Activated CD8-positive, alpha-beta memory T cell treated with anti-CD3 and anti-CD28 coated beads, Interleukin-2, amount 50 U/mL, for 24 hours (primary cell): ENCODE data around the gene MAGI3.
"Not testable (repeated sequence)": the region's sequence is repeated elsewhere in the genome, so short reads cannot be mapped to it uniquely, and the experiment has no call there.

Source experiments
- DNase-seq: peaks from one replicate; pipeline ENCODE4 v3.0.0-alpha.2; 2020; ENCODE audit errors: extremely low read depth

MAGI3 gene

DNA sequence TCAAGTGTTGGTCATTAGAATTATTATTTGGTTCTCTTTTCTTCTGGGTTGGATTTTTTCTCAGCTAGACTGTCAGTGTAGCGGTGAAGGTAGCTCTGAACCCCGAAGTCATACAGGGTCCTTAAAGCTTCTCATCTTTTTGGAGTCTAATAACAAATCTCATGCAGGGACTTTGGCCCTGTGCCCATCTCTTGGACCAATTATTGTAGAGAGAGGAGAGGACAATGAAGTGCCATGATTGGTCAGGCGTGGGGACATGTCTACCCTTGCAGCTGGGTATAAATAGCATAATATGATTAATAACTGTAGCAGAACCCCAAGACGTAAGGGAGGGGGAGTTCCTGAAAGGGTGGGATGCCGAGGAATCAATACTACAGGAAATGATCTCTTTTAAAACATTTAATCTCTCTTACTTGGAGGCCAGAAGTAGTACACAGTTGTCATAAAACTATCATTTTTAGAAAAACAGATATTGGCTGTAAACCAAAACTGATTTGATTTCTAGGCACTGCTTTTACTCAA lies 8.8 kb downstream of the MAGI3 start:
- DNase-seq: no peak

DNA sequence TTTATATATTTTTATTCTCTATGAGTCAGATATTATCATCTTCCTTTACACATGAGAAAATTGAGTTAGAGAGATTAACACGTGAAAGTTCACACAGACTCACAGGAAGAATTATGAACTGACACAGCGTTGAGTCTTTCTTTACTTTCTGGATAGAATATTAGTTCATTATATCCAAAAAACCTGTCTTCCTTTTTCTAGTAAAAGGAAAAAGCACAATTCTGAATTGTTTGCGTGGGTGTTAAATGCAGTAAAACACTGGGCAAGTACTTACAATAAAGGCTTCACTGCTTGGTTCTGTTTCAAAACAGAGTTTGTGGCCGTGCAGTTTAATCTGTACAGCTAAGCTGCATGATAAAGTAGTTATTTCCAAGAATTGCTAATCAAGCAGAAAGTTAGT lies 10.8 kb downstream of the MAGI3 start:
- DNase-seq: no peak

DNA sequence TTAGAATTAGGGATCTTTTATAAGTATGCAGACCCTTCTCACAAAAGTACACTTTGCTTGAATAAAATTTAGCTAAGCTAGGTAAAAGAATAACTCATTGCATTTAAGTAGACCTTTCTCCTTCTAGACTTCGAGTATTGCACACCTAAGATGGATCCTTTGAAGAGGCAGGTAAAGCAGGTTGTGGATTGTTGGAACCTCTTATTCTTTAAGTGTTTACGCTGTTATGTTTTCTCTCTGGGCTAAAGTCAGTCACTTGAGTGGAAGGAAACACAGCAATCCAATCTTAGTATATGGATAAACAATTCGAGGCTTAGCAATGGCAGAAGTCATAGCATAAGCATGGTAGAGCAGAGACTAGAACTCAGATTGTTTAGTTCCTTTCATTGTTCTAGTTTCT lies 11.4 kb downstream of the MAGI3 start:
- DNase-seq: no peak

DNA sequence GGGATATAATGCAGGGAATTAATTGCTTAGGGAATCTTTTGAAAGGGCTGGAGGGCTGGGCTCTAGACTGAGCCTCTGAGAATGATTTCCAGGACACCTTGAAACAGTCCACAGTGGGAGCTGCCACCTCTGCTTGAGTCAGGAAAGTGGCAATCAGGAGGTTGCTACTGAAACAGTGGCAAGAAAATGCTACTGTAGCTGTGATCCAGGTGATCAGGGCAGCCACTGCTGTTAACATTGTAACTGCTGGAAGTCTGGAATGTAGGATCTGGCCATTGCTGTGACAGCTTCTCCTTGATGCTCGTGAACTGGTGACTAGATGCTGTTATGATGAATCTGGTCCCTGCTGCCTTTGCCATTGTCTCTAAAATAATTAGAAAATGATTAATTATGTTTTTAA lies 12.8 kb downstream of the MAGI3 start:
- DNase-seq: no peak

DNA sequence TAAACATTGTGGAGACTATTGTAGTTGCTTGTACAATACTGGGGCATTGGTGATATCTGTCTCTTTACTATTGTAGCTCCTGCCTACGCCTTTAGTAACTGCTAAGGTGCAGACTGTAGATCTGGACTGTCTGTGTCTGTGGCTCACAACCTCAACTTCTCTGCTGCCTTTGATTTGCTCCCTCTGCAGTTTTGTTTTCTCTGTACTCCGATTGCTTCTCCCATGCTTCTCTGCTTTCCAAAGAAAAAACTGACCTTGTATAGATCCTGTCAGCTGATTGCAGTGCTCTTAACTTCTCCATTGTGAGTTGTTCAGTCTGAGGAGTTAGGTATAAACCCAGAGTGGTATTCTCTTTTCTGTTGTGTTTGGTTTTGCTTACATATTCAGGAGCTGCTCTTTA lies 15.3 kb downstream of the MAGI3 start:
- no peak for DNase-seq

DNA sequence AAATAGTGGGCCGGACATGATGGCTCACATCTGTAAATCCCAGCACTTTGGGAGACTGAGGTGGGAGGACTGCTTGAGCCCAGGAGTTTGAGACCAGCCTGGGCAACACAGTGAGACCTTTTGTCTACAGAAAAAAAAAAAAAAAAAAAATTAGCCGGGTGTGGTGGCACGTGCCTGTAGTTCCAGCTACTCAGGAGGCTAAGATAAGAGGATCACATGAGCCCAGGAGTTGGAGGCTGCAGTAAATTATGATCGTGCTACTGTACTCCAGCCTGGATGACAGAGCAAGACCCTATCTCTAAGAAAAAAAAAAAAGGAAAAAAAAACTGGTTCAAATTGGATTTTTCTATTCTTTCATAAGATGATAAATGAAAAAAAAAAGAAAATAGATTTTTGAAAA lies 15.8 kb downstream of the MAGI3 start:
- not testable (repeated sequence) for DNase-seq

DNA sequence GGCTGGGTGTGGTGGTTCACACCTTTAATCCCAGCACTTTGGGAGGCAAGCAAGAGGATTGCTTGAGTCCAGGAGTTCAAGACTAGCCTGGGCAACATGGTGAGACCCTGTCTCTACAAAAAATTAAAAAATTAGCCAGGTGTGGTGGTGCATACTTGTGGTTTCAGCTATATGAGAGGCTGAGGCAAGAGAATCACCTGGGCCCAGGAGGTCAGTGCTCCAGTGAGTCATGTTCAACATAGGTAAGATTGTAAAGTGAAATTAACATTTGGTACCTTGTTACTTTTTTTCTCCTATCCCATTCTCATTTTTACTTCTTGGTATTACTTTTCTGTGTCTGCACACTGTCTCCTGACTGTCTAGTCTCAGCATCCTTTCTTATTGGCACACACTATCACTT lies 19.0 kb downstream of the MAGI3 start:
- no peak for DNase-seq

DNA sequence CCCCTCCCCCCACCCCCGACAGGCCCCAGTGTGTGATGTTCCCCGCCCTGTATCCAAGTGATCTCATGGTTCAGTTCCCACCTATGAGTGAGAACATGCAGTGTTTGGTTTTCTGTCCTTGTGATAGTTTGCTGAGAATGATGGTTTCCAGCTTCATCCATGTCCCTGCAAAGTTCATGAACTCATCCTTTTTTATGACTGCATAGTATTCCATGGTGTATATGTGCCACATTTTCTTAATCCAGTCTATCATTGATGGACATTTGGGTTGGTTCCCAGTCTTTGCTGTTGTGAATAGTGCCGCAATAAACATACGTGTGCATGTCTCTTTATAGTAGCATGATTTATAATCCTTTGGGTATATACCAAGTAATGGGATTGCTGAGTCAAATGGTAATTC lies 21.7 kb downstream of the MAGI3 start:
- DNase-seq: not testable (repeated sequence)

DNA sequence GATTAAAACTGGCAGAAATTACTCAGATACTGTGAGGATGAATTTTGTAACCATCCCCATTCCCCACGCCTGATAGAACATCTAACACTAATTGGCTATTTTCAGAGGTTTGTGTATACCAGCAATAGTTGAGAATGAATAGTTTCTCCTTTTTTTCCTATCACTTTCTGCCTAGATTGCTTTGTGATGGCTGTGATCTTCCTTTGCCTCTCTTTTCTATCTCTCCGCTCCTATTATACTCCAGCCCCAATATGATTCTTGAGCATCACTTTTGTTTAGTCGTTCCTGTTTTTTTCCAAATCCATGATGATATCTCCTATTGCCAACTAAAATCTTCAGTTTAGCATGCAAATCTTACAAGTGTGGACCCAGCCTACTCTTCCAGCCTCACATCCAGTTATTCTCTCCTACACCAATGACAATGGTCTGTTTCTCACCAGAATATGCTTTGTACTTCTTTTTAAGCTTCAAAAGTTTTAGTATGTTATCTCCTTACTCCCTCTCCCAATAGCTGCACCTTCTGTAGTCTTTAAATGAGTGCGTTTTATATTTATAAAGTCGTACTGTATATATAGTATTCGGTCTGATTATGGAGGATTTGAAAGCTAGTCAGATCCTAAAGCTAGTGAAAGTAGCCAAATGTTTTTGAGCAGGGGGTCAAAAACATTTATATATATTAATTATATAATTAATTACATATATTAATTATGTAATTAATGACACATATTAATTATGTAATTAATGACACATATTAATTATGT lies 25.2 kb downstream of the MAGI3 start:
- DNase-seq: no peak

DNA sequence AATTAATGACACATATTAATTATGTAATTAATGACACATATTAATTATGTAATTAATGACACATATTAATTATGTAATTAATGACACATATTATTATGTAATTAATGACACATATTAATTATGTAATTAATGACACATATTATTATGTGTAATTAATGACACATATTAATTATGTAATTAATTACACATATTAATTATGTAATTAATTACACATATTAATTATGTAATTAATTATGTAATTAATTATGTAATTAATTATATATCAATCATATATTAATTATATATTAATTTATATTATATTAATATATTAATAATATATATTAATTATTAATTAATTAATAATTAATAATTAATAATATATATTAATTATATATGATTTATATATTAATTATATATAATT lies 25.8 kb downstream of the MAGI3 start:
- not testable (repeated sequence) for DNase-seq

DNA sequence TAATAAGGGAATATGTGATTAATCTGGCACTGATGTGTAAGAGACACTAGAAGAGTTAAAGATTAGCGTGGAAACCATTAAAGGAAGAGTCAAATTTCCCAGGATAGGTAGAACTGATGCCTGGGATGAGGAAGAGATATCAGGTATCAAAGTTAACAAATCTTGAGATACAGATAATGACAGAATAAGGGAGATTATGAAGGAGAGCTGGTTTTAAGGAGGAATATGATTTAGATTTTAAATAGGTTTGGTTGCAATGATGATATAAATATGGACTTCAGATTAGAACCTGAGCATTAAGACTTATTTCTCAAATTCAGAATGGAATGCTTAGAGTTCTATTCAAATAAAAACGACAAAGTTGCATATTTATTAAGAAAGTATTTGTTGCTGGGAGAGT lies 26.2 kb downstream of the MAGI3 start:
- no peak for DNase-seq

DNA sequence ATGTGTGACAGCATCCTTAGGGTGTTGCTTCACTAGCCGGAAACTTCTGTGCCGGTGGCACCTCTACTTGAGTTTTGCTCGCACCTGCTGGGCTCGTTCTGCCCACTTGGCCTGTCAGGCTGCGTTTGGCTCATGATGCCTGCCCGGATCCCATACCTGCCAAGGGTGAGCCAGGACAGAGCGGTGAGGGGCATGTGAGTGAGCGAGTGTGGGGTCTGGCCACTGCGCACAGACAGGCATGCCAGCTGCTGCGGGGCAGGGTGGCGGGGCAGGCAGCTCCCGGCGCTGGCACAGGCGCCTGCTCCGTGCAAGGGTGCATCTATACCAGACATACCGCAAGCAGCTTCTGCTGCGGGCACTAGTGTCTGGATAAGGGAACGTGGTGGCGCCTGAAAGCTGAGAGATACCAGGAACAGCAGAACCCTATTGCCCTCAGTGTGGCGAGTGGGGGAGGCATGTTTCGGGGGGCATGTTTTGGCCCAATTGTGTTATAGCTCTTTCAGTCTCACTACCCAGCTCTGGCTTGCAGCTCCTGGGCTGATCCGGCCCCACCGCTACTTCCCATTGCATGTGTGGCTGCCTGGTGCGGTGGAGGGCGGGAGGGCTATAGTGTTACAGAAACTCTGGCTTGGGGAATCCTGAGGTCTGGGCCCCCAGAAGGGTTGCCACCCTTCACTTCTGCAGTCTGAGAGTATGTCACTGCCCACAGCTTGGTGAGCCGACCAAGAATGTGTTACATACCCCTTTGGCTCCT lies 32.2 kb downstream of the MAGI3 start:
- DNase-seq: no peak

DNA sequence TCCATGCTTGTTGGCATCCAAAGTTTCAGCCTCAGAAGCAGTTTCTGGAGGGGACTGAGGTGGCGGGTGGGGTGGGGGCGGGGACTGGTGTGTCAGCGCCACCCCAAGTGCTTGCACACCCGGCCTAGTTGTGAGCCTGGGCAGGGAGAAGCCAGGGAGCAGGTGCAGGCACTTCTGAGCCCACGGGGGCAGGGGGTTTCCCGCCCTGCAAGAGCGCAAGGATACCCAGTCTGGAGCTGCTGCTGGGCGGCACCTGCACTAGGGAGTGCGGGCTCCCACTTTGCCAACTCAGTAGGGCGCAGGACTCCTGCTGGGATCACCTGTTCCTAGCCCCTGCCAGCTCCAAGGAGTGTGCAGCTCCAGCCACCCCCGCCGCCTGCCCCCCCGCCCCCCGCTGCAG lies 33.5 kb downstream of the MAGI3 start:
- DNase-seq: no peak

DNA sequence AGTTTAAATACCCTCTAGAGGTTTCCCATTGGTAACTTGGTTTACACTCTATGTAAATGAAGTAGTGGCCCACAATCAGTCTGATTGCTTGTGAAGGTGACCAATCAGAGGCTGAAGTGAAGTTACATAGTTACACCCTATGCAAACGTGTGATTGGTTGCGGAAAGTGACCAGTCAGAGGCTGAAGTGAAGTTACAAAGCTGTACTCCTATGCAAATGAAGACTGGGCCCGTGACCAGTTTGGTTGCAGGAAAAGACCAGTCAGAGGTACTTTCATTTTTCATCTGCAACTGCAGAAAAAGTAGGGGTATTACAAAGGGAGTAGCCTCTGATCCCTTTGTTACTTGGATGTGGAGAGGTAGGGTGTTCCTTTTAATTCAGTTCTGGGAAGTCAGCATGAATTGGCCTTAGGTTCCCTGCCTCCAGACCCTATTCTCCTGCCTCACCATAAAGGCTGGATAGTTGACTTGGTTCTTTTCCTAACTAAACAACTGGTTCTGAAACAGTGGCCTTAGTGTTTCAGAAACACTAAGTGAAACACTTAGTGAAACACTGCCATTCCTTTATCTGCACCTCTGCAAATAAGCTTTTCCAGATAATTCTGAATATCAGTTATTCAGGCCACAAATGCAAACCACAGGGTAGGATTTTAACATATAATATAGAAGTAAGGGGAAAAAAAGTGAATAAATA lies 39.3 kb downstream of the MAGI3 start:
- DNase-seq: no peak

DNA sequence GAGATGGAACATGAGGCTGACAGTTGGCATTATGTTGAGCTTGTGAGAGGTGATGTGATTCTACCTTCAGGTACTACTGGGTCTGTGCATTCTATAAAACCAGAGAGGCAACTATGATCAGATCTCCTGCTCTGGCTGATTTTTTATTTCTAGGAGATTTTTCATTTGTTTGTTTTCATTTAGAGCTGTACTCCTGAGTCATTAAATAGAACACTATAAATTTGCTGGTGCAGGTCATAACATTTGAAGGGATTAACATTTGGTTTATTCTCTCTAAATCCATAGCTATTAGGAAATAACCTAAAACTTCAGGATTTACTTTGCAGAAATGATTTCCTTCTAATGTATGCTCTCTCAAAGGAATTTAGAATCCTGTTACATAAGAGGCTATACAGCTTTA lies 42.9 kb downstream of the MAGI3 start:
- no peak for DNase-seq

DNA sequence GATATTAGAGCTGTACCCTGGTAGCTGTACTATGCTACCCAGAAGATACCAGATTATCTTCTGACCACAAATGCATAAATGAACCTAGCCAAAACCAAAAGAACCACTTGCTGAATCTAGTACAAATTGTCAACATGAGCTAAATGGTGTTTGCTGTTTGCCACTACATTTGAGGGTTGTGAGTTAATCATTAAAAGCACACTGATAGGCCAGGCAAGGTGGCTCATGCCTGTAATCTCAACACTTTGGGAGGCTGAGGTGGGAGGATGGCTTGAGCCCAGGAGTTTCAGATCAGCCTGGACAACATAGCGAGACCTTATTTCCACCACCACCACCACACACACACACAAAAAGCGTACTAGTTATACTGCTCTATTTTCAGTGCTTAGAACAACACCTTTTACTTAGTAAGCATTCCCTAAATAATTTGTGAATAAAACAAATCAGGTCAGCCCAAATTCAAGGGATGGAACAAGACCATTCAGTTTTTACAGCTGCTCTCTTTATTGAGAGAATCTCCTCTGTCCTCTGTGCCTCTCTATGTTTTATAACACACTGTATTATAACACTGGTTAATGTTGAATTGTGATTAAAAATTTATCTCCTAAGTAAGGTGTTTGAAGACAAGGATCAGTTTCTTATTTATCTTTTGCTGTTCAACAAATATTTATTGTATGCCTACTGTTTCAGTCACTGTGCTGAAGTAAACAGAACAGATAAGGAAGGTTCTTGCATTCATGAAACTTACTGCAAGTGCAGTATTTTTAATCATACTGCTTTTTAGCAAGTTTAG lies 44.0 kb downstream of the MAGI3 start:
- no peak for DNase-seq

DNA sequence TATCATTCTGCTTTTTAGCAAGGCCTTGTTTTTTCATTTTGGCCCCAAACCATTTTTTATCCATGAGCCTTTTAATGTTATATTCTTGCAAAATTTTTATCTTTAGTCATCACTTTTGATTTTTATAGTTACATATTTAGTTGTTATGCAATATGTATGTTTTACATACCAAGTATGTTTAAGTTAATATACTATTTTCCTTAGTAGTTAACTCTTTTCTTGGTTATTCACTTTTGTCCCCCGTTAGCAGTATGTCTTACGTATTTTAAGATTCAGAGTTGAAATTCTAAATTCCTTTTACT lies 44.5 kb downstream of the MAGI3 start:
- DNase-seq: no peak

DNA sequence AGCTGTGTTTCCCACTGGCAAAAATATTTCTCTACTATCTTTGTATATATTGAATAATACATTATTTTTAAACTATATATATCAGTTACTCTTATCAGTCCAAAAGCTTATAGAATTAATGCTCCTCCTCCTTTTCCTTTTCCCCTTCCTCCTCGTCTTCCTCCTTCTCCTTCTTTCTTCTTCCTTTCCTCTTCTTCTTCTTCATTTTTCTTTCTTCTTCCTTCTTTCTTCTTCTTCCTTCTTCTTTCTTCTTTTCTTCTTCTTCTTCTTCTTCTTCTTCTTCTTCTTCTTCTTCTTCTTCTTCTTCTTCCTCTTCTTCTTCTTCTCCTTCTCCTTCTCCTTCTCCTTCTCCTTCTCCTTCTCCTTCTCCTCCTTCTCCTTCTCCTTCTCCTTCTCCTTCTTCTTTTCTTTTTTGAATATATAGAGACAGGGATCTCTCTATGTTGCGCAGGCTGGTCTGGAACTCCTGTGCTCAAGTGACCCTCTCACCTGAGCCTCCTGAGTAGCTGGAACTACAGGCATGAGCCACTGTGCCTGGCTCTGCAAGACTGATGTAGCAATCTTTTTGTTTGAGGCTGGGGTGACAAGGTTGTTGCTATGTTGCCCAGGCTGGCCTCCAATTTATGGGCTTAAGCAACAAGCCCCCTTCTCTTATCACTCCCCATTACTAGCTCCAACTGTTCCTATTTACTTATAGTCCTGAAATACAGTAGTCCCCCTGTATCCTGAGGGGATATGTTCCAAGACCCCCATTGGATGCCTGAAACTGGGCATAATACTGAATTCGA lies 47.4 kb downstream of the MAGI3 start:
- DNase-seq: no peak

DNA sequence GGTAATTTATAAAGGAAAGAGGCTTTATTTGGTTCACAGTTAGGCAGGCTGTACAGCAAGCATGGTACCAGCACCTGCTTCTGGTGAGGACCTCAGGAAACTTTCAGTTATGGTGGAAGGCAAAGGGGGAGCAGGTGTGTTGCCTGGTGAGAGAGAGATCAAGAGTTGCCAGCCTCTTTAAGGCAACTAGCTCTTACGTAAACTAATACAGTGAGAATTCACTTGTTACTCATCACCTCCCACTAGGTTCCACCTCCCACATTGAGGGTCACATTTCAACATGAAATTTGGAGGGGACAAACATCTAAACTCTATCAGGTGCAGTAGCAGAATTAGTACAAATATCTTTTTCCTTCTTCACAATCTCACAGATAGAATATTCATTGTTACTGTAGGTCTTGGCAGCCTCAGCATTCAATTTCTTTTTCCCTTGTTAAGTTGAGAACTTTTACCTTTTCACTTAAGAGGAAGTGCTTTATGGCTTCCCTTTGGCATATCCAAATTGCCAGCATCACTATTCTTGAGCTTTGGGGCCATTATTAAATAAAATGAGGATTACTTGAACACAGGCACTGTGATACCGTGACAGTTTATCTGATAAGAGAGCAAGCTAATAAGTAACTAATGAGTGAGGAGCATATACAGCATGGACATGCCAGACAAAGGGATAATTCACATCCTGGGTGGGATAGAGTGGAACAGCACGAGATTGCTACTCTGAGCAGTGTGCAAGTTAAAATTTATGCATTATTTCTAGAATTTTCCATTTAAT lies 48.4 kb downstream of the MAGI3 start:
- no peak for DNase-seq

DNA sequence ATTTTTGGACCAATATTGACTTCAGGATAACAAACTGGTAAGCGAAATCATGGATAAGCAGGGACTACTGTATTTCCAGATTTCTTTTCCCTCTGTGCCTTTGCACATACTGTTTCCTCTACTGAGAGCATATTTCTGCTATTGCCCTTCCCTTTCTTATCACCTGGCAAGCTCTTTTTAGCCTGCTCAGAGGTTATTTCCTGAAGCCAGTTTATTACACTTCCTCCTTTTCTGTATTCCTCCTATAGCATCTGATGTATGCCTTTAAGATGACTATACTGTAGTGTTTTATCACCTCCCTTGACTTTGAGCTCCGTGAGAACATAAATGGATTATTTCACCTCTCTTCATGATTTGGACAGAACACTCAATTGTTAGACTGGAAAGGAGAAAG lies 49.0 kb downstream of the MAGI3 start:
- no peak for DNase-seq

DNA sequence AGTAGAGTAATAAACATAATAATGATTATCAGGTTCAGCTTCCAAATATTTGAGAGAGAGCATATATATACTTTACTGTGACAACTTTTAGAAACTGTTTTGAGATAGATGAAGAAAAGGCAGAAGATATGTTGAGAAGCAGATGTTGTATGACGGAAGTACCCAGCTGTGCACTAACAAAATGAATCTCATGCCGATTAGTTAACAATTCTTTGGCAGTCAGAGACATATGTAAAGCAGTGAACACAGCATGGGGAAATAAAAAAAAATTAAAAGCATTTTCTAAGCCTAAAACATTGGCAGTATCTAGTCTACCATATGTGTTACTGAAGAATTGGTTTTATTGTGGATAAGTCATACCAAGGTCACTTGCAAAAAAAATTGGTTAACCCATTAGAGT lies 51.8 kb downstream of the MAGI3 start:
- no peak for DNase-seq
